HUES64 (cell line): ENCODE measurements around the gene GABRR1.
"Not testable (repeated sequence)": the region's sequence is repeated elsewhere in the genome, so short reads cannot be mapped to it uniquely, and the experiment has no call there.

Source experiments
- H3K27ac ChIP-seq: 2 replicates; pipeline ENCODE4 v1.7.0; 2013; ENCODE audit warnings: low read depth, low read length, inconsistent platforms
- H3K27me3 ChIP-seq: 2 replicates; pipeline ENCODE4 v1.6.1; 2013; ENCODE audit warnings: mild to moderate bottlenecking, low read length; ENCODE audit not compliant: insufficient read depth
- H3K36me3 ChIP-seq: 2 replicates; pipeline ENCODE4 v1.6.1; 2013; ENCODE audit warnings: mild to moderate bottlenecking, low read length; ENCODE audit not compliant: insufficient read depth
- H3K4me1 ChIP-seq: 2 replicates; pipeline ENCODE4 v1.6.1; 2013; ENCODE audit warnings: mild to moderate bottlenecking, low read length, moderate library complexity; ENCODE audit not compliant: insufficient read depth
- H3K4me3 ChIP-seq: 2 replicates; pipeline ENCODE4 v1.5.1; 2013; ENCODE audit warnings: mild to moderate bottlenecking, low read length, moderate library complexity
- H3K9ac ChIP-seq: 2 replicates; pipeline ENCODE4 v1.6.1; 2013; ENCODE audit warnings: mild to moderate bottlenecking, low read depth, low read length
- H3K9me3 ChIP-seq: 2 replicates; pipeline ENCODE4 v1.6.1; 2013; ENCODE audit warnings: low read depth, low read length; ENCODE audit not compliant: insufficient read depth
- WGBS: fragments of 150-250, 120-280 bp; methylation state at CpG from one replicate; pipeline ENCODE4 v1.1.7; 2013; ENCODE audit warnings: missing lambda C conversion rate; 5-methylcytosine and 5-hydroxymethylcytosine counted together

The GABRR1 gene

DNA sequence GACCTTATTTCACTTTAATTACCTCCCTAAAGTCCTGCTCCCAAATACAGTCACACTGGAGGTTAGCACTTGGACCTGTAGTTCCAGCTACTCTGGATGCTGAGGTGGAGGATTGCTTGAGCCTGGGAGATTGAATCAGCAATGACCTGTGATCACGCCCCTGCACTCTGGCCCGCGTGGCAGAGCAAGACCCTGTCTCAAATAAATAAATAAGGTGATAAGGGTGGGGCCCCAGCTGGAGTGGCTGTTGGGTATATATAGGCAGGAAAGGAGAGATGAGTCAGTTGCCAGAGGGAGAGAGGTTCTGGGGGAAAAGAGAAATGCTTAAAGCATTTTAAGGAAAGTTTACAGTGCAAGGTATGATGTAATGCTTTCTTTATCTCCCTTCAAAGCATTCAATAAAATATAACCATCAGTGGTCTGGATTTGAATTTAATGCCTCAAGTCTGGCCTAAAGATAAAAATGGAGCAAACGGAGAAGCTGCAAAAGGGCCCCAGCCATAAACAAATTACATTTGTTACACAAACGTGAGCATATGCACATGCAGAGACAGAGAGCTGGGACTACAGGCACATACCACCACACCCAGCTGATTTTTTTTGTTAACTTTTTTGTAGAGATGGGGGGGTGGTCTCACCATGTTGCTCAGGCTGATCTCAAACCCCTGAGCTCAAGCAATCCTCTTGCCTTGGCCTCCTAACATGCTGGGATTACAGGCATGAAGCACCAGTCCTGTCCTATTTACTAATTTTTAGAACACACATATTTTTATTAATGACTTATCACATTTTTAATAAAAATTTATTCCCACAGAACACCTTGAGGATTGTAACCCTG lies 77.4 kb downstream of the GABRR1 start:
- H3K4me1 ChIP-seq = no peaks in the 10 kb centered on the region
- no peaks in the 10 kb centered on the region for H3K9me3 ChIP-seq
- WGBS = 77% methylated on average over 5 of the region's 5 CpGs
- peaks cover 65% of the 10 kb centered on the region for H3K27me3 ChIP-seq
- no peaks in the 10 kb centered on the region for H3K36me3 ChIP-seq
- no peak overlapping the region for H3K4me3 ChIP-seq
- H3K27ac ChIP-seq = no peak overlapping the region
- no peak overlapping the region for H3K9ac ChIP-seq

- H3K9me3 ChIP-seq = 0 out of 2 replicates have a peak, but pooled peaks cover 3% of the 10 kb centered on the region
- H3K27me3 ChIP-seq = peaks cover 64% of the 10 kb centered on the region
- 95% methylated on average over 2 of the region's 2 CpGs for WGBS
Observed at GRCh38 chr6:89138173-89138572, 79.0 kb downstream of the GABRR1 start.

DNA sequence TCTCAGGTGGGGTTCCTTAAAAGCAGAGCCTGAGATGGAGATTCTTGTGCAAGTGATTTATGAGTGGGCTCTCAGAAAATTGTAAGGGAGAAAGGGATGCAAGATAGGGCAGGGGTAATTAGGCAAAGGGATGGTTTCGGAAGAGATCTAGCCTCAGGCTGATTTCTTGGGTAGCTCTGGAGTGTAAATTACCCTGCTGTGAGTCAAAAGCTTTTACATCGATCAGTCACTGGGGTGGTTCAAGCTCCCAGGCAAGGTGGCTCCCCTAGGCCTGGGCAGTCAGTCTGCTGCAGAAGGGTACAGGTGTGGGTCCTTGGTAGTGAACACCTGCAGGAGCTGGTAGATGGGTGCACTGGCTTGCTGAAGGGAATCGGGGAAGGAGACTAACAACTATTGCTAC lies 82.4 kb downstream of the GABRR1 start:
- Histone ChIP-seq H3K27ac (no peak overlapping the region), H3K4me3 (no peak overlapping the region), H3K27me3 (peaks cover 76% of the 10 kb centered on the region), H3K9ac (no peak overlapping the region), H3K36me3 (no peaks in the 10 kb centered on the region), H3K9me3 (0 out of 2 replicates have a peak, but pooled peaks cover 3% of the 10 kb centered on the region), H3K4me1 (peaks cover 4% of the 10 kb centered on the region; the same call in 1 of the 2 replicates)
- 56% methylated on average over 3 of the region's 3 CpGs for WGBS

More at GRCh38 chr6:89138173-89138572, 79.0 kb downstream of the GABRR1 start:
- Histone ChIP-seq H3K27ac (no peak overlapping the region), H3K4me3 (no peak overlapping the region), H3K4me1 (peaks cover 4% of the 10 kb centered on the region; the same call in 1 of the 2 replicates), H3K9ac (no peak overlapping the region), H3K36me3 (no peaks in the 10 kb centered on the region)

DNA sequence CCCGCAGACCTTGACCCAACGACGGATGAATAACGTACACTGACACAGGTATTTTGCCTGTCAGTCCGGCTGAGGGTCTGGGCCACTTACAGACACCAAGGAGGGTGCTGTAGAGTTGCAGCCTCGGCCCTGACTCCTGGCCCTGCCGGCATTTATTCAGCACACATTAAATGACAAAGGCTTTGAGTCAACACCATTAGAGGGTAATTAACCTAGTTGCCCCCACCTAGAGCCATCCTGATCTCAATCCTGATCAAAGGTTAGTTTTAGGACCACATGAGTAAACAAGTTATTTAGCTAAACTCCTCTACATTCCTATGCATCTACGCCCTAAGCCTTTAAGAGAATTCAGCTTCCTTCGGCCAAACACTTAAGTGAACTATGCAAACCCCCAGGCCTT lies 83.2 kb downstream of the GABRR1 start:
- H3K27ac ChIP-seq = no peak overlapping the region
- H3K4me1 ChIP-seq = peaks cover 4% of the 10 kb centered on the region; the same call in 1 of the 2 replicates
- peaks cover 69% of the 10 kb centered on the region for H3K27me3 ChIP-seq
- no peak overlapping the region for H3K4me3 ChIP-seq
- H3K36me3 ChIP-seq = no peaks in the 10 kb centered on the region
- H3K9me3 ChIP-seq = 0 out of 2 replicates have a peak, but pooled peaks cover 3% of the 10 kb centered on the region
- H3K9ac ChIP-seq = no peak overlapping the region
- WGBS = 45% methylated on average over 9 of the region's 9 CpGs

DNA sequence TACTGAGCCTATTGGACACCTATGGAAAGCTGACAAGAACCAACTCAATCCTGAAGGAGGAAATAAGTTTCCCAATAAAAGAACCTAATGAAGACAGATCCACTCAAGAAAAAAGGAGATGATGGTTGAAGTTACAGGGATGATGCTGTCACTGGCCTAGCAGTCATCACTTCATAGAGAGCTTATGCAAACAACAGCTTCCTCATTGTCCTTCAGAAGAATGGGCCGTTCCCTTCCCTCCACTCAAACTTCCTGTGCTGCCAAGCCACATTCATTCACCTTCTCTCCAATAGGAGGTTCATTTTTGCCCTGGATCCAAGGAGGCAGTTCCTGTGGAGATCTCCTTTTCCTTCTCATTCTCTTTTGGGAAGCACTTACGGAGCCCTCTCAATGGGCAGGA lies 85.1 kb downstream of the GABRR1 start:
- Histone ChIP-seq H3K4me1 (peaks cover 4% of the 10 kb centered on the region; the same call in 1 of the 2 replicates), H3K36me3 (no peaks in the 10 kb centered on the region), H3K27ac (no peak overlapping the region), H3K4me3 (no peak overlapping the region), H3K9me3 (0 out of 2 replicates have a peak, but pooled peaks cover 3% of the 10 kb centered on the region), H3K9ac (no peak overlapping the region), H3K27me3 (peaks cover 64% of the 10 kb centered on the region)
- 81% methylated on average over 2 of the region's 2 CpGs for WGBS

DNA sequence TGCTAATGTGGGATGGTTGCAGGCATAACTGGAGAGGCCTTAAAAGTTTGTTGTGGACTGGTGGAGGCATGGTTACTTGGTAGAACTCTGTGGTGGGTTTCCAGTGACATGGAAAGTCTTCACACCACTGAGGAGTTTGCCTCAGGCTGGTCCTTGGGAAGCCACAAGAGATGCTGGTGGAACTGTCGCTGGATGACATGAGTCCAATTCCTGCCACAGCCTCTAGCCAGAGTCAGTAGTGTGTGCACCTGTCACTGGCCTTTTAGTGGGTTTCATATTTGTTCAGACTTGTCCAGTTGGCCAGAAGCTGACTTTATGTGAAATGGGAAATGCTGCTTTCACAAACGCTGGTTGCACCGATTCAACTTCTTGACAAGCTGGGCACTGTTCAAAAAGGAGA lies 85.6 kb downstream of the GABRR1 start:
- Histone ChIP-seq H3K4me3 (no peak overlapping the region), H3K36me3 (no peaks in the 10 kb centered on the region), H3K4me1 (peaks cover 4% of the 10 kb centered on the region; the same call in 1 of the 2 replicates), H3K27ac (no peak overlapping the region), H3K9ac (no peak overlapping the region), H3K9me3 (0 out of 2 replicates have a peak, but pooled peaks cover 3% of the 10 kb centered on the region), H3K27me3 (peaks cover 59% of the 10 kb centered on the region)
- 96% methylated on average over 3 of the region's 3 CpGs for WGBS

DNA sequence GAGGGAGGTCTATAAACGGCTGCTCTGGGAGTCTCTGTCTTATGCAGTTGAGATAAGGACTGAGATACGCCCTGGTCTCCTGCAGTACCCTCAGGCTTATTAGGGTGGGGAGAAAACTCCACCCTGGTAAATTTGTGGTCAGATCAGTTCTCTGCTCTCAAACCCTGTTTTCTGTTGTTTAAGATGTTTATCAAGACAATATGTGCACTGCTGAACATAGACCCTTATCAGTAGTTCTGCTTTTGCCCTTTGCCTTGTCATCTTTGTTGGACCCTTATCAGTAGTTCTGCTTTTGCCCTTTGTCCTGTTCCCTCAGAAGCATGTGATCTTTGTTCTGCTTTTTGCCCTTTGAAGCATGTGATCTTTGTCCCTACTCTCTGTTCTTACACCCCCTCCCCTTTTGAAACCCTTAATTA lies 88.9 kb downstream of the GABRR1 start:
- H3K9ac ChIP-seq, H3K4me3 ChIP-seq, H3K36me3 ChIP-seq, H3K27ac ChIP-seq, H3K4me1 ChIP-seq, H3K9me3 ChIP-seq: not testable (repeated sequence)
- 94% methylated on average over 2 of the region's 2 CpGs for WGBS
- H3K27me3 ChIP-seq = peaks cover 29% of the 10 kb centered on the region
